GM12878 (cell line): ENCODE results near the gene TMEM14A. TPM values are rescaled to one million over a fixed set of nuclear protein-coding genes. Genes with fewer than 3 reads are reported as not detected.

Source experiments
- CBX3 ChIP-seq: fragments of 200-600 bp; sonication (generic); IDR thresholded peaks from 2 replicates; pipeline ENCODE4 v1.6.1; 2016; ENCODE audit warnings: low read depth, borderline replicate concordance
- CREM ChIP-seq: IDR thresholded peaks from 2 replicates; pipeline ENCODE4 v1.6.1; 2014; ENCODE audit warnings: antibody characterized with exemption, low read depth
- ESRRA ChIP-seq: IDR thresholded peaks from 2 replicates; pipeline ENCODE4 v1.6.1; 2012; ENCODE audit warnings: mild to moderate bottlenecking, low read length, improper control_type of control experiment
- ETV6 ChIP-seq, 2 experiments: fragments of 450-650 bp in 1 of 2; IDR thresholded peaks in 1 of 2; conservative IDR thresholded peaks in 1 of 2; 2 replicates each; pipeline ENCODE4 v1.6.1; 2014; ENCODE audit warnings: antibody characterized with exemption in 1 of 2, borderline replicate concordance in 1 of 2, low read depth in 1 of 2, mild to moderate bottlenecking in 1 of 2, moderate library complexity in 1 of 2
- FOS ChIP-seq: IDR thresholded peaks from 3 replicates; pipeline ENCODE4 v1.6.1; 2011; ENCODE audit warnings: borderline replicate concordance; ENCODE audit not compliant: insufficient read length; ENCODE audit errors: extremely low read depth
- GABPA ChIP-seq: IDR thresholded peaks from 2 replicates; pipeline ENCODE4 v1.6.1; 2014; ENCODE audit warnings: antibody characterized with exemption, low read depth, mild to moderate bottlenecking, inconsistent platforms
- HDGF ChIP-seq: fragments of 450-650 bp; IDR thresholded peaks from 2 replicates; pipeline ENCODE4 v1.6.1; 2016; ENCODE audit warnings: antibody characterized with exemption
- JUND ChIP-seq: IDR thresholded peaks from 2 replicates; pipeline ENCODE4 v1.6.1; 2012; ENCODE audit warnings: low read depth, mild to moderate bottlenecking, low read length, improper control_type of control experiment, moderate library complexity
- KAT2A ChIP-seq: conservative IDR thresholded peaks from 2 replicates; pipeline ENCODE4 v1.6.1; 2011; ENCODE audit warnings: low read depth, low read length; ENCODE audit not compliant: control insufficient read depth
- LARP7 ChIP-seq: fragments of 450-650 bp; IDR thresholded peaks from 2 replicates; pipeline ENCODE4 v1.6.1; 2017; ENCODE audit warnings: mild to moderate bottlenecking
- NFYB ChIP-seq: IDR thresholded peaks from 2 replicates; pipeline ENCODE4 v1.6.1; 2011; ENCODE audit warnings: low read depth, mild to moderate bottlenecking, low read length, improper control_type of control experiment, moderate library complexity; ENCODE audit not compliant: insufficient read depth
- PML ChIP-seq: IDR thresholded peaks from 2 replicates; pipeline ENCODE4 v1.6.1; 2012; ENCODE audit warnings: low read length, inconsistent platforms
- POLR2AphosphoS2 ChIP-seq: IDR thresholded peaks from 2 replicates; pipeline ENCODE4 v1.6.1; 2011; ENCODE audit warnings: low read depth, mild to moderate bottlenecking, low read length, improper control_type of control experiment, moderate library complexity
- SIN3A ChIP-seq: IDR thresholded peaks from 2 replicates; pipeline ENCODE4 v1.6.1; 2012; ENCODE audit warnings: low read depth, low read length, improper control_type of control experiment
- SMAD5 ChIP-seq: IDR thresholded peaks from 2 replicates; pipeline ENCODE4 v1.6.1; 2016; ENCODE audit warnings: antibody characterized with exemption, low read depth
- TBL1XR1 ChIP-seq: IDR thresholded peaks from 2 replicates; pipeline ENCODE4 v1.6.1; 2012; ENCODE audit warnings: low read depth, low read length, improper control_type of control experiment
- YY1 ChIP-seq: IDR thresholded peaks from 2 replicates; pipeline ENCODE4 v1.6.1; 2011; ENCODE audit warnings: low read depth, mild to moderate bottlenecking, low read length
- polyA plus RNA-seq, 11 experiments: library from polyadenylated mRNA; depleted of rRNA in 4 of 11; unstranded in 6 of 11; stranded (reverse) in 5 of 11; fragments of >200 nt; fragmentation: Nextera tagmentation in 4 of 11; fragmentation: Illumina TruSeq in 1 of 11; extraction: Ambion mirVana in 4 of 11; extraction: Trizol in 1 of 11; gene quantifications; 1 replicate in 1 of 11; 2 replicates in 10 of 11; pipeline versions ENCODE4 v1.2.1 to v1.2.3, GENCODE V29; 2011 to 2016; ENCODE audit warnings: inconsistent platforms in 2 of 11, missing spikeins in 2 of 11, low read depth in 1 of 11
- total RNA-seq, 4 experiments: library from RNA; depleted of rRNA in 3 of 4; stranded (reverse); fragments of >200 nt in 3 of 4; fragmentation: Illumina TruSeq in 1 of 4; extraction: Trizol in 1 of 4; gene quantifications; 2 replicates each; pipeline versions ENCODE4 v1.2.1 to v1.2.3, GENCODE V29; 2013 to 2021
- TF ChIP-seq, protein P1 (sequence below): fragments of 450-650 bp; IDR thresholded peaks from 2 replicates; pipeline ENCODE4 v1.6.1; 2016; ENCODE audit warnings: mild to moderate bottlenecking
- TF ChIP-seq, protein P2 (sequence below): IDR thresholded peaks from 2 replicates; pipeline ENCODE4 v1.6.1; 2011; ENCODE audit warnings: borderline replicate concordance, low read depth, mild to moderate bottlenecking, moderate library complexity, mixed read lengths, low read length; ENCODE audit not compliant: insufficient read depth; ENCODE audit errors: extremely low read length
- TF ChIP-seq, protein P3 (sequence below): fragments of 450-650 bp; IDR thresholded peaks from 2 replicates; pipeline ENCODE4 v1.6.1; 2018; ENCODE audit warnings: mild to moderate bottlenecking, low read depth, moderate library complexity; ENCODE audit not compliant: partially characterized antibody
- TF ChIP-seq, protein P4 (sequence below): fragments of 450-650 bp; IDR thresholded peaks from 2 replicates; pipeline ENCODE4 v1.6.1; 2017; ENCODE audit warnings: mild to moderate bottlenecking

Gene TMEM14A
- total and polyA plus RNA-seq, 10 of the 15 experiments (the other 5 are each of a cell fraction or from before 2014, with no cell fraction given) = 15.6 to 143 (median 33.1) TPM

DNA sequence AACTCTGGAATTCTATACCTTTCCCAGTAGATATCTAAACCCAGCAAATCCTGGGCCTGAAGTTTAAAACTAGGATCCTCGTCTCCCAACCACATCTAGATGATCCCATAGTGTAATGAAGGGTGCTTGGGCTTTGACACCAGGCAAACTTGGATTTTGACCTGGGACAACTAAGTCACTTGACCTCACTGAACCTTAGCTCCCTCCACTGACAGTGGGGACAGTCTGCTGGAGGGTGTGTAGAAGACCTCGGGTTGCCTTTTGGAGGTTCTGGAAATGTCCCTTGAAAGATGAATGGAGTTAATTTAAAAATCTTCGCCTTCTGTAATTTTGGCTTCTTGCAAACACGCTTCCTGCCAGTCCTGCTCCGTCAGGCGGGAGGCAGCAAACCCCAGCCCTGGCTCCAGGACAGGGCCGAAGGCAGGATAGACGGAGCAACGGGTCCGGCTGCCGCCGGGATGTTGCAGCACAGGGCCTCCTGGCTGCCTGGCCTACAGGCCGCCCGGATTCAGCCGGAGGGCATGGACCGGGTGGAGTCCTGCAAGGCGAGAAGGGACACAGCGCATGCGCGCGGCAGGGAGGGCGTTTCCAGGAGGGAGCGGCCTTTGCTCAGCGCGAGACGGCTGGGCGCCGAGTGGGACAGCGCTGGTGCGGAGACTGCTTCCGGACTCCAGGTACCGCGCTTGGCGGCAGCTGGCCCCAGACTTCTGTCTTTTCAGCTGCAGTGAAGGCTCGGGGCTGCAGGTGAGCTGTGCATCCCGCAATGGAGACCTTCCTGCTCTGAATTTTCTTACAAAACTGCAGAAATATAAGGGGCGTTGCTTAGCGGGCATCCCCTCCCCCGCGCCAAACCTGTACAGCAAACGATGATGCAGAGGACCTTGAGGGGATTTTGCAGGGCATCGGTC is at the start of gene TMEM14A (continued):
- TF ChIP-seq, protein P1, sequence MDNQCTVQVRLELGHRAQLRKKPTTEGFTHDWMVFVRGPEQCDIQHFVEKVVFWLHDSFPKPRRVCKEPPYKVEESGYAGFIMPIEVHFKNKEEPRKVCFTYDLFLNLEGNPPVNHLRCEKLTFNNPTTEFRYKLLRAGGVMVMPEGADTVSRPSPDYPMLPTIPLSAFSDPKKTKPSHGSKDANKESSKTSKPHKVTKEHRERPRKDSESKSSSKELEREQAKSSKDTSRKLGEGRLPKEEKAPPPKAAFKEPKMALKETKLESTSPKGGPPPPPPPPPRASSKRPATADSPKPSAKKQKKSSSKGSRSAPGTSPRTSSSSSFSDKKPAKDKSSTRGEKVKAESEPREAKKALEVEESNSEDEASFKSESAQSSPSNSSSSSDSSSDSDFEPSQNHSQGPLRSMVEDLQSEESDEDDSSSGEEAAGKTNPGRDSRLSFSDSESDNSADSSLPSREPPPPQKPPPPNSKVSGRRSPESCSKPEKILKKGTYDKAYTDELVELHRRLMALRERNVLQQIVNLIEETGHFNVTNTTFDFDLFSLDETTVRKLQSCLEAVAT = 0 out of 2 replicates have a peak, but pooled peaks have one; percentile 9
- TF ChIP-seq CBX3 (no peak), YY1 (peak; percentile 34; the same call in 1 of the 2 replicates), ESRRA (no peak), NFYB (no peak), LARP7 (peak; percentile 49; the same call in 1 of the 2 replicates), SMAD5 (peak; percentile 54; the same call in 1 of the 2 replicates), KAT2A (no peak), PML (peak; percentile 58), POLR2AphosphoS2 (no peak), CREM (no peak), SIN3A (no peak), GABPA (no peak), FOS (no peak), TBL1XR1 (no peak), HDGF (peak; percentile 76; the same call in 1 of the 2 replicates), JUND (no peak), ETV6 (conservative IDR thresholded peaks at IDR 0.05 in 1 of 2, IDR thresholded peaks at IDR 0.05 in 1 of 2; ENCODE audit: borderline replicate concordance in 1 of 2, low read depth in 1 of 2) (no peak)
- TF ChIP-seq, protein P2, sequence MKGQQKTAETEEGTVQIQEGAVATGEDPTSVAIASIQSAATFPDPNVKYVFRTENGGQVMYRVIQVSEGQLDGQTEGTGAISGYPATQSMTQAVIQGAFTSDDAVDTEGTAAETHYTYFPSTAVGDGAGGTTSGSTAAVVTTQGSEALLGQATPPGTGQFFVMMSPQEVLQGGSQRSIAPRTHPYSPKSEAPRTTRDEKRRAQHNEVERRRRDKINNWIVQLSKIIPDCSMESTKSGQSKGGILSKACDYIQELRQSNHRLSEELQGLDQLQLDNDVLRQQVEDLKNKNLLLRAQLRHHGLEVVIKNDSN = no peak
- TF ChIP-seq, protein P3, sequence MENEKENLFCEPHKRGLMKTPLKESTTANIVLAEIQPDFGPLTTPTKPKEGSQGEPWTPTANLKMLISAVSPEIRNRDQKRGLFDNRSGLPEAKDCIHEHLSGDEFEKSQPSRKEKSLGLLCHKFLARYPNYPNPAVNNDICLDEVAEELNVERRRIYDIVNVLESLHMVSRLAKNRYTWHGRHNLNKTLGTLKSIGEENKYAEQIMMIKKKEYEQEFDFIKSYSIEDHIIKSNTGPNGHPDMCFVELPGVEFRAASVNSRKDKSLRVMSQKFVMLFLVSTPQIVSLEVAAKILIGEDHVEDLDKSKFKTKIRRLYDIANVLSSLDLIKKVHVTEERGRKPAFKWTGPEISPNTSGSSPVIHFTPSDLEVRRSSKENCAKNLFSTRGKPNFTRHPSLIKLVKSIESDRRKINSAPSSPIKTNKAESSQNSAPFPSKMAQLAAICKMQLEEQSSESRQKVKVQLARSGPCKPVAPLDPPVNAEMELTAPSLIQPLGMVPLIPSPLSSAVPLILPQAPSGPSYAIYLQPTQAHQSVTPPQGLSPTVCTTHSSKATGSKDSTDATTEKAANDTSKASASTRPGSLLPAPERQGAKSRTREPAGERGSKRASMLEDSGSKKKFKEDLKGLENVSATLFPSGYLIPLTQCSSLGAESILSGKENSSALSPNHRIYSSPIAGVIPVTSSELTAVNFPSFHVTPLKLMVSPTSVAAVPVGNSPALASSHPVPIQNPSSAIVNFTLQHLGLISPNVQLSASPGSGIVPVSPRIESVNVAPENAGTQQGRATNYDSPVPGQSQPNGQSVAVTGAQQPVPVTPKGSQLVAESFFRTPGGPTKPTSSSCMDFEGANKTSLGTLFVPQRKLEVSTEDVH = no peak
- TF ChIP-seq, protein P4, sequence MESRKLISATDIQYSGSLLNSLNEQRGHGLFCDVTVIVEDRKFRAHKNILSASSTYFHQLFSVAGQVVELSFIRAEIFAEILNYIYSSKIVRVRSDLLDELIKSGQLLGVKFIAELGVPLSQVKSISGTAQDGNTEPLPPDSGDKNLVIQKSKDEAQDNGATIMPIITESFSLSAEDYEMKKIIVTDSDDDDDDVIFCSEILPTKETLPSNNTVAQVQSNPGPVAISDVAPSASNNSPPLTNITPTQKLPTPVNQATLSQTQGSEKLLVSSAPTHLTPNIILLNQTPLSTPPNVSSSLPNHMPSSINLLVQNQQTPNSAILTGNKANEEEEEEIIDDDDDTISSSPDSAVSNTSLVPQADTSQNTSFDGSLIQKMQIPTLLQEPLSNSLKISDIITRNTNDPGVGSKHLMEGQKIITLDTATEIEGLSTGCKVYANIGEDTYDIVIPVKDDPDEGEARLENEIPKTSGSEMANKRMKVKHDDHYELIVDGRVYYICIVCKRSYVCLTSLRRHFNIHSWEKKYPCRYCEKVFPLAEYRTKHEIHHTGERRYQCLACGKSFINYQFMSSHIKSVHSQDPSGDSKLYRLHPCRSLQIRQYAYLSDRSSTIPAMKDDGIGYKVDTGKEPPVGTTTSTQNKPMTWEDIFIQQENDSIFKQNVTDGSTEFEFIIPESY = no peak
